HEK293 (cell line): ENCODE data around the gene FHIT.

Experiments used
- CTCF ChIA-PET: fragments of 350-600 bp; formaldehyde crosslinking; extraction: SDS; loops from one replicate; lab custom pipeline; 2021; ENCODE audit warnings: antibody characterized with exemption; lab: Yijun Ruan, JAX
- POLR2A ChIA-PET: fragments of 300-600 bp; formaldehyde crosslinking; extraction: SDS; loops from one replicate; lab custom pipeline; 2020; ENCODE audit warnings: antibody characterized with exemption, inconsistent platforms; lab: Yijun Ruan, JAX
- H3K27ac ChIP-seq: fragments of 200-500 bp; sonication (Bioruptor generic); 2 replicates; pipeline ENCODE4 v1.5.1; 2014; ENCODE audit warnings: low read depth, low read length, control low read depth, inconsistent platforms; ENCODE audit errors: extremely low read depth
- H3K36me3 ChIP-seq, 2 experiments: fragments of 200-500 bp in 1 of 2; sonication (Bioruptor generic) in 1 of 2; 1 replicate in 1 of 2; 2 replicates in 1 of 2; pipeline ENCODE4 v1.5.1; 2014 to 2017; ENCODE audit warnings: inconsistent platforms in 2 of 2, low read length in 2 of 2; ENCODE audit not compliant: control insufficient read depth in 2 of 2, insufficient read depth in 1 of 2
- H3K4me1 ChIP-seq: fragments of 200-500 bp; sonication (Bioruptor generic); 2 replicates; pipeline ENCODE4 v1.5.1; 2014; ENCODE audit warnings: mild to moderate bottlenecking, low read length, inconsistent platforms; ENCODE audit not compliant: control insufficient read depth, insufficient read depth
- H3K4me3 ChIP-seq: 2 replicates; pipeline ENCODE4 v1.5.1; 2011; ENCODE audit warnings: low read depth, mild to moderate bottlenecking, control low read depth, low read length, moderate library complexity
- H3K9me3 ChIP-seq: fragments of 200-500 bp; sonication (Bioruptor generic); 2 replicates; pipeline ENCODE4 v1.5.1; 2014; ENCODE audit warnings: low read depth, low read length, inconsistent platforms; ENCODE audit not compliant: control insufficient read depth, insufficient read depth
- EGR2 ChIP-seq: fragments of 450-650 bp; formaldehyde crosslinking; IDR thresholded peaks from 2 replicates; pipeline ENCODE4 v1.5.1; 2016; ENCODE audit warnings: low read depth, missing biosample characterization, missing genetic modification characterization
- GLI4 ChIP-seq: fragments of 450-650 bp; formaldehyde crosslinking; IDR thresholded peaks from 2 replicates; pipeline ENCODE4 v1.5.1; 2016; ENCODE audit warnings: missing biosample characterization, missing genetic modification characterization
- HOXA7 ChIP-seq: sonication (generic); formaldehyde crosslinking; IDR thresholded peaks from 2 replicates; pipeline ENCODE4 v1.8.1; 2022; ENCODE audit warnings: missing genetic modification reagents, borderline replicate concordance
- KLF9 ChIP-seq: fragments of 450-650 bp; formaldehyde crosslinking; IDR thresholded peaks from 2 replicates; pipeline ENCODE4 v1.5.1; 2016; ENCODE audit warnings: missing biosample characterization, missing genetic modification characterization, low read depth
- SETDB1 ChIP-seq: IDR thresholded peaks from one replicate; pipeline ENCODE4 v1.6.1; 2017; ENCODE audit warnings: mild to moderate bottlenecking, low read length, moderate library complexity, mixed read lengths; ENCODE audit not compliant: insufficient read length
- SP7 ChIP-seq: fragments of 450-650 bp; formaldehyde crosslinking; IDR thresholded peaks from 2 replicates; pipeline ENCODE4 v1.5.1; 2016; ENCODE audit warnings: missing biosample characterization, missing genetic modification characterization
- YY2 ChIP-seq: fragments of 450-650 bp; formaldehyde crosslinking; IDR thresholded peaks from 2 replicates; pipeline ENCODE4 v1.5.1; 2016; ENCODE audit warnings: missing biosample characterization, missing genetic modification characterization
- ZNF174 ChIP-seq: fragments of 450-650 bp; formaldehyde crosslinking; IDR thresholded peaks from 2 replicates; pipeline ENCODE4 v1.5.0; 2017; ENCODE audit warnings: missing biosample characterization, mild to moderate bottlenecking, missing genetic modification characterization
- ZNF184 ChIP-seq: fragments of 450-650 bp; IDR thresholded peaks from 2 replicates; pipeline ENCODE4 v1.5.1; 2018; ENCODE audit warnings: missing biosample characterization, mild to moderate bottlenecking, missing genetic modification characterization
- ZNF239 ChIP-seq: fragments of 450-650 bp; formaldehyde crosslinking; IDR thresholded peaks from 2 replicates; pipeline ENCODE4 v1.5.1; 2016; ENCODE audit warnings: missing biosample characterization, missing genetic modification characterization
- ZNF266 ChIP-seq: fragments of 450-650 bp; formaldehyde crosslinking; IDR thresholded peaks from 2 replicates; pipeline ENCODE4 v1.5.1; 2016; ENCODE audit warnings: missing biosample characterization, missing genetic modification characterization, low read depth
- ZNF274 ChIP-seq, 2 experiments: fragments of 200-500 bp in 1 of 2; fragments of 450-650 bp in 1 of 2; sonication (Bioruptor generic) in 1 of 2; formaldehyde crosslinking in 1 of 2; IDR thresholded peaks; 2 replicates each; pipeline versions ENCODE4 v1.5.1 to v1.6.1; 2014 to 2016; ENCODE audit warnings: borderline replicate concordance in 1 of 2, inconsistent platforms in 1 of 2, low read length in 1 of 2, missing biosample characterization in 1 of 2, missing genetic modification characterization in 1 of 2
- ZNF302 ChIP-seq: fragments of 450-650 bp; formaldehyde crosslinking; IDR thresholded peaks from 2 replicates; pipeline ENCODE4 v1.5.1; 2016; ENCODE audit warnings: missing biosample characterization, missing genetic modification characterization, low read depth
- ZNF366 ChIP-seq: fragments of 450-650 bp; formaldehyde crosslinking; conservative IDR thresholded peaks from 2 replicates; pipeline ENCODE4 v1.5.1; 2016; ENCODE audit warnings: missing biosample characterization, missing genetic modification characterization
- ZNF544 ChIP-seq: fragments of 450-650 bp; formaldehyde crosslinking; IDR thresholded peaks from 2 replicates; pipeline ENCODE4 v1.5.0; 2017; ENCODE audit warnings: missing biosample characterization, missing genetic modification characterization
- ZNF558 ChIP-seq: fragments of 450-650 bp; formaldehyde crosslinking; IDR thresholded peaks from 2 replicates; pipeline ENCODE4 v1.5.1; 2016; ENCODE audit warnings: missing biosample characterization, missing genetic modification characterization
- ZNF645 ChIP-seq: fragments of 450-650 bp; formaldehyde crosslinking; IDR thresholded peaks from 2 replicates; pipeline ENCODE4; 2016; ENCODE audit warnings: missing biosample characterization, missing genetic modification characterization
- ZNF677 ChIP-seq: fragments of 450-650 bp; IDR thresholded peaks from 2 replicates; pipeline ENCODE4 v1.5.0; 2018; ENCODE audit warnings: missing biosample characterization, mild to moderate bottlenecking, missing genetic modification characterization, moderate library complexity
- ZNF692 ChIP-seq: fragments of 450-650 bp; formaldehyde crosslinking; IDR thresholded peaks from 2 replicates; pipeline ENCODE4 v1.5.1; 2016; ENCODE audit warnings: missing biosample characterization, missing genetic modification characterization
- ZNF747 ChIP-seq: fragments of 450-650 bp; formaldehyde crosslinking; IDR thresholded peaks from 2 replicates; pipeline ENCODE4 v1.5.1; 2016; ENCODE audit warnings: missing biosample characterization, missing genetic modification characterization
- ZNF830 ChIP-seq: fragments of 450-650 bp; IDR thresholded peaks from 2 replicates; pipeline ENCODE4 v1.5.0; 2018; ENCODE audit warnings: missing biosample characterization, missing genetic modification characterization, low read depth, mild to moderate bottlenecking, moderate library complexity
- TF ChIP-seq, protein P1 (sequence below): fragments of 450-650 bp; formaldehyde crosslinking; IDR thresholded peaks from 2 replicates; pipeline ENCODE4 v1.5.1; 2016; ENCODE audit warnings: missing biosample characterization, missing genetic modification characterization, borderline replicate concordance

Gene FHIT

GRCh38 chr3:60588806-60589205 lies 662.4 kb downstream of the FHIT start:
- POLR2A ChIA-PET = no interaction called here
- Histone ChIP-seq H3K4me3 (no peak overlapping the region), H3K4me1 (no peaks in the 10 kb centered on the region), H3K9me3 (no peaks in the 10 kb centered on the region), H3K27ac (no peak overlapping the region), H3K36me3 (no peaks in the 10 kb centered on the region)
- CTCF ChIA-PET = no interaction called here
- TF ChIP-seq ZNF830 (tag by site-specific recombination) (no peak), YY2 (tag by site-specific recombination) (no peak), ZNF184 (peak; percentile 65; the same call in 1 of the 2 replicates)

DNA sequence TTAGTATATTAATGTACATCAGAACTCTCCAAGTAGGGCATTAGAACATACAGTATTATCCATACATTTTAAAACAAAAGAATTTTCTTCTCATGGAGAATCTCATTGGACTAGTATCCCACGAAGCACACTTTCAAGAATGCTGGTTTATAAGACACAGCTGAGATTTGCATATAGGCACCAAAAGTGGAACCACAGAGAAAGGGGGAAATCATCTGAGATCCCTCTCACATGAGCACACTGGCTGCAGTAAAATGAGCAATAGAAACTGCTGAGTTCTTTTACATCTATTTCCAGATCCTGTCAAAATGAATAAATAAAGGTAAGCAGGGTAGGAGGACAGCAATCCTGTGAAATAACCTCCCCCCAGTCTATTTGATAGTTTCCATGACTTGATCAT lies 665.3 kb downstream of the FHIT start:
- H3K4me3 ChIP-seq = no peak overlapping the region
- TF ChIP-seq SETDB1 = no peak
- no peak for TF ChIP-seq ZNF302
- no peak for TF ChIP-seq ZNF692 (tag by site-specific recombination)
- no peak for TF ChIP-seq ZNF677
- TF ChIP-seq ZNF239 = no peak
- no peak for TF ChIP-seq ZNF830 (tag by site-specific recombination)
- TF ChIP-seq, protein P1, sequence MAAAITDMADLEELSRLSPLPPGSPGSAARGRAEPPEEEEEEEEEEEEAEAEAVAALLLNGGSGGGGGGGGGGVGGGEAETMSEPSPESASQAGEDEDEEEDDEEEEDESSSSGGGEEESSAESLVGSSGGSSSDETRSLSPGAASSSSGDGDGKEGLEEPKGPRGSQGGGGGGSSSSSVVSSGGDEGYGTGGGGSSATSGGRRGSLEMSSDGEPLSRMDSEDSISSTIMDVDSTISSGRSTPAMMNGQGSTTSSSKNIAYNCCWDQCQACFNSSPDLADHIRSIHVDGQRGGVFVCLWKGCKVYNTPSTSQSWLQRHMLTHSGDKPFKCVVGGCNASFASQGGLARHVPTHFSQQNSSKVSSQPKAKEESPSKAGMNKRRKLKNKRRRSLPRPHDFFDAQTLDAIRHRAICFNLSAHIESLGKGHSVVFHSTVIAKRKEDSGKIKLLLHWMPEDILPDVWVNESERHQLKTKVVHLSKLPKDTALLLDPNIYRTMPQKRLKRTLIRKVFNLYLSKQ = no peak
- TF ChIP-seq ZNF174 (tag by site-specific recombination) = no peak
- no peak for TF ChIP-seq GLI4
- TF ChIP-seq ZNF558 (tag by site-specific recombination) = no peak
- no peak for TF ChIP-seq SP7
- TF ChIP-seq ZNF266 (tag by site-specific recombination) = no peak
- no peak for TF ChIP-seq KLF9 (tag by site-specific recombination)
- TF ChIP-seq EGR2 = no peak
- TF ChIP-seq ZNF274 (IDR thresholded peaks at IDR 0.05; ENCODE audit: low read length) = no peak
- TF ChIP-seq ZNF274 (tag by site-specific recombination; IDR thresholded peaks at IDR 0.05; ENCODE audit: borderline replicate concordance) = no peak
- no peak for TF ChIP-seq ZNF544 (tag by site-specific recombination)
- TF ChIP-seq ZNF747 (tag by site-specific recombination) = no peak
- TF ChIP-seq ZNF366 (tag by site-specific recombination) = no peak
- TF ChIP-seq ZNF645 (tag by site-specific recombination) = no peak
- no peak for TF ChIP-seq HOXA7 (CRISPR knock-in tag)
- H3K4me1 ChIP-seq = no peaks in the 10 kb centered on the region
- no peaks in the 10 kb centered on the region for H3K9me3 ChIP-seq
- POLR2A ChIA-PET = no interaction called here
- CTCF ChIA-PET = no interaction called here
- no peak overlapping the region for H3K27ac ChIP-seq
- H3K36me3 ChIP-seq = no peaks in the 10 kb centered on the region
